Stromal cell of bone marrow (primary cell): ENCODE results near the gene HPRT1.

Experiments
- DNase-seq: peaks from one replicate; pipeline ENCODE4 v3.0.0-alpha.2; 2012; ENCODE audit warnings: low read depth

The HPRT1 gene

DNA sequence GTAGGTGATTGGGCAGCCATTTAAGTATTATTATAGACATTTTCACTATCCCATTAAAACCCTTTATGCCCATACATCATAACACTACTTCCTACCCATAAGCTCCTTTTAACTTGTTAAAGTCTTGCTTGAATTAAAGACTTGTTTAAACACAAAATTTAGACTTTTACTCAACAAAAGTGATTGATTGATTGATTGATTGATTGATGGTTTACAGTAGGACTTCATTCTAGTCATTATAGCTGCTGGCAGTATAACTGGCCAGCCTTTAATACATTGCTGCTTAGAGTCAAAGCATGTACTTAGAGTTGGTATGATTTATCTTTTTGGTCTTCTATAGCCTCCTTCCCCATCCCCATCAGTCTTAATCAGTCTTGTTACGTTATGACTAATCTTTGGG is 16.3 kb downstream of the HPRT1 start:
- DNase-seq, result no peak

- DNase-seq, result no peak
These were observed 18.4 kb downstream of the HPRT1 start for GRCh38 chrX:134478374-134478773.

DNA sequence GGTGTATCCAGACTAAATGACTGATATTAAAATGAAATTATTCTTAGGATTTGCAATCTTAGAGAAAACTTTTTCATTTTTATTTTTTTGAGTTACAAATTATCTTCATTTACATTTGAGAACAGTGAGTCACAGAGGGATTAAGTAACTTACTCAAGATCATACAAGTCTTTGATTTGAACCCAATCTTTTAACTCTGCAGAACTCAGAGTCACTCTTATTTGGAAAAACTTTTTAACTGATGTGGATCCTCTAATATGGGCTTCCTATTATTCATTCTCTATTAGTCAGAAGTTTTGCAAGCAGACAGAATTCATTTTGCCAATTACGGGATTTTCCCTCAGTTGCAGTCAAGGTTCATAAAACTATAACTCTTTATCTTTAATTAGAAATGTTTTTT is 20.1 kb downstream of the HPRT1 start:
- peak; percentile 21 for DNase-seq

- no peak for DNase-seq
These were observed 21.4 kb downstream of the HPRT1 start for GRCh38 chrX:134481339-134481738.

DNA sequence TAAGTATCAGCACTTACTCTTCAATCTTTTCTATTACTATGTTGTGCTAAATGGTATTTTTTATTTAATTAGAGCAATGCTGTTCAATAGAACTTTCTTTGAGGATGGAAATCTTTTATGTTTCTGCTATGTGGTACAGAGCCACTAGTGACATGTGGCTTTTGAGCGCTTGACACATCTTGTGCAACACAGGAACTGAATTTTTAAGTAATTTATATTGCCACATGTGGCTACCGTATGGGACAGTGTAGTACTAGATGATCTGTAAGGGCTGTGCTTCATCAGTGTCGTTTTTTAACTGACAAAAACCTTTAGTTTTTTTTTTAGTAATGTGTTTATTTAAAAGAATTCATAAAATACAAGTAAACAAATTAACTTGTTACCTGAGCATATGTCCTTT is 22.4 kb downstream of the HPRT1 start:
- no peak for DNase-seq

DNA sequence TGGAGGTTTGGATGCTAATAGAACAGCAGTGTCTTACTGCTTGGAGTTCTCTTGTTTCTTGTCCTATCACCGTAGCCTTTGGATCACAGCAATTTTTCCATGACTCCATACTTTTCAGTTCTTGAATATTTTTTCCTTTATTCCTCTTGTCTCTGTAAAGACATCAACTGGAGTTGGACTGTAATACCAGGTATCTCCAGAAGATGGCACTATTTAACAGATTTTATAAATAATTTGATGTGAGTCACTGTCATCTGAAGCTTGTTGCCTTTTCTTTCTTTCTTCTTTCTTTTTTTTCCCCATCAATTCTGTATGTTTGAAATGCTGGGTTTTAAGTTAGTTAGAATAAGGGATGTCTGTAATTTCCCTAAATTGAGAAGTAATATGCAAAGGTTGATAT is 24.1 kb downstream of the HPRT1 start:
- peak; percentile 18 for DNase-seq

DNA sequence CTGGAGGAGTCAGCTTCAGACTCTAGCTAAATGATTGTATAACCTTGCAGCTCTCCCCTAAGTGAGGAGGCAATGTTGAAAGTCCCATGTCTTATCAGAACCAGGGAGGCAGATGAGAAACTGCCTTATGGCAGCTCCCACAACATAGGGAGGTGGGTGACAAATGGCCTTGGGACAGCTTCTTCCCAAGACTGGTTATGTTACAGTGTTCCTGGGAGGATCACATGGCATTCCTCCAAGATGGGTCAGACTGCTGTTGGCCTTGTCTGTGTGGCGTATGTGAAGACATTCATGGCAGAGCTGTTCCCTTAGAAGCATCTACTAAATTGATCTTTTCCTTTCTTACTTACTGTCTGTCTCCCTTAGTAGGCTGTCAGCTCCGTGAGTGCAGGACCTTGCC is 42.0 kb downstream of the HPRT1 start:
- no peak for DNase-seq

DNA sequence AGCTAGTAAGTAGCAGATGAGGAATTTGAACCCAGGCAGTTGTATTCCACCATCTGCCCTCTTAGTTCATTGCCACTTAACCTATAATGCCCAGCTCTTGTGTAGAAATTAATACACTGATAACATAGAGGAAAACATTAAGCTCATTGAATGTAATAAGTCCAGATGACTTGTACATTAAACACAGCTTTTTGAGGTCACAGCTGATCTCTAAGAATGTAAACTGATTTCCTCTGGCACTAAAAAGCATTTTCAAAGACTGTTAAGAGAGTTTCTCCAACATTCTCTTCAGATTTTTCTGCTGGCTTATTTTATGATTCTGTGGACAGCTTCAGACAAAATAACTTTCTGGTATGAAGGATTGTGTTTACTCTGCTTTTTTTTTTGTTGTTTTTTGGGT is 42.7 kb downstream of the HPRT1 start:
- no peak for DNase-seq

DNA sequence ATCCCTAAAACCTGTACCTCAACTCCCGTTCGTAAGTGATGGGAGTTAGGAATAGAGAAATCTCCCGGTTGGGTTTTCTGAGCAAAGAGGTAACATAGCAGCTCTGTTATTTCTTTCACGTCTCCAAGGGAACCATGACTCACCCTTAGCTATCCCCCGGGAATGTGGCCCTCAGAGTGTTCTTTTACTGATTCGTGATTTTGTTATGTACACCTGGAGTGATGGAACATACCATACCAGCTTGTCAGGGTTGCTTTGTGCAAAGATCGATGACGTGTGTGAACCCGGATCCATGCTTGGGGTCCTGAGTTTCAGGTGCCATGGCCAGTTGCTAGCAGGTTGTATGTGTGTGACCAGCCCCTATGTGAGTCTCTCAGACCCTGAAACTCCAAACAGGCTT is 52.6 kb downstream of the HPRT1 start:
- no peak for DNase-seq

DNA sequence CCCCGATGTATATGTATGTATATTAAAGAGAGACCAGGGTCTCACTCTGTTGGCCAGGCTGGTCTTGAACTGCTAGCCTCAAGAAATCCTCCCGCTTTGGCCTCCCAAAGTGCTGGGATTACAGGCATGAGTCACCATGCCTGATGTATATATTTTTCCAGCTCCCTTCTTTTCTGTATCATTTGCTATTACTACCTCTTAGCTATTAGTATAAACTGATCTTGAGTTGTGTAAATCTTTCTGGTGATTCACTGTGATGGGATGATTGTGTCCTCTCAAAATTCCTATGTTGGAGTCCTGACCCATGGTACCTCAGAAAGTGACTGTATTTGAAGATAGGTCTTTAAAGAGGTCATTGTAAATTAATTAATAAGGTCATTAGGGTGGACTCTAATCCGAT is 53.1 kb downstream of the HPRT1 start:
- no peak for DNase-seq

- DNase-seq, result peak; percentile 43
These were observed 61.0 kb downstream of the HPRT1 start for GRCh38 chrX:134520860-134521390.

DNA sequence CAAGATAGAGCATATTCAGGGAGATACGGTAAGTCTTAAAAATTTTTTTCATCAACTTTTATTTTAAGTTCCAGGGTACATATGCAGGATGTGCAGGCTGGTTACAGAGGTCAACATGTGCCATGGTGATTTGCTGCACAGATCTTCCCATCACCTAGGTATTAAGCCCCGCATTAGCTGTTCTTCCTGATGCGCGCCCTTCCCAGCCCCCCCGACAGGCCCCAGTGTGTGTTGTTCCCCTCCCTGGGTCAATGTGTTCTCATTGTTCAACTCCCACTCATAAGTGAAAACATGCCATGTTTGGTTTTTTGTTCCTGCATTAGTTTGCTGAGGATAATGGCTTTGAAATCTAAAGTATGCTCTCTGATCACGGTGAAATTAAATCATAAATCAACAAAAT is 64.2 kb downstream of the HPRT1 start:
- DNase-seq, result no peak

GRCh38 chrX:134525086-134525792 is 65.3 kb downstream of the HPRT1 start:
- no peak for DNase-seq

DNA sequence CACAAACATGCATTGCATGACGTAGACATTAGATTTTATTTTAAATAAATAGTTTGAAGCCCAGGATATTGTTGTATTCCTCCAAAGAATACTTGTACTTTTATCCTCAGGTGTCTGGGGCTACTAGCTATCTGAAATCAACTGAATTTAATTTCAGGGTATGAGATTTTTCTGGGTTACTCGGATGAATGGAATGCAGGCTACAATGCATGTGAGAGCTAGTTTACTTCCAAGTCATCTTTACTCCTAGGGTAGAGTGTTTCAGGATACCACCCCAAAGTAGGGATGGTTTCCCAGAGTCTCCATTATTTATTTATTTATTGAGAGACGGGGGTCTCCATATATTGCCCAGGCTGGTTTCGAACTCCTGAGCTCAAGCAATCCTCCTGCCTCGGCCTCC is 66.4 kb downstream of the HPRT1 start:
- no peak for DNase-seq

- no peak for DNase-seq
These were observed 69.0 kb downstream of the HPRT1 start for GRCh38 chrX:134528960-134529359.

DNA sequence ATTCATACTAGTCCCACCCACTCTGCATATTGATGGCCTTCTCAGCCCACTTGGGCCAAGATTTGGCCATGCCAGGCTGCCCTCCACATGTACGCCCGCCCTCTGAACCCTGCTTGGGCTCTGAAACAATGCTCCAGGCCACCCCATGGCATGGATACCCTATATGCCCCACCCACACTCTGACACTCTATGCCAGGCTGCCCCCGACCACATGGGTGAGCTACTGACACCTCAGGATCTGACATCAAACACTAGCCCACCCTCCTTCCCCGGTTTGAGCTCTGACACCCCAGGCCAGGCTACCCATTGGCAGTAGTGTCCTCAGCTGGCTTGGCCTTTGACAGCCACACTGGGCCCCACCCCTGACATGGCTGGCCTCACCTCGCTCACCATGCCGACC is 69.5 kb downstream of the HPRT1 start:
- DNase-seq, result no peak

- no peak for DNase-seq
These were observed 70.9 kb downstream of the HPRT1 start for GRCh38 chrX:134530845-134531244.

DNA sequence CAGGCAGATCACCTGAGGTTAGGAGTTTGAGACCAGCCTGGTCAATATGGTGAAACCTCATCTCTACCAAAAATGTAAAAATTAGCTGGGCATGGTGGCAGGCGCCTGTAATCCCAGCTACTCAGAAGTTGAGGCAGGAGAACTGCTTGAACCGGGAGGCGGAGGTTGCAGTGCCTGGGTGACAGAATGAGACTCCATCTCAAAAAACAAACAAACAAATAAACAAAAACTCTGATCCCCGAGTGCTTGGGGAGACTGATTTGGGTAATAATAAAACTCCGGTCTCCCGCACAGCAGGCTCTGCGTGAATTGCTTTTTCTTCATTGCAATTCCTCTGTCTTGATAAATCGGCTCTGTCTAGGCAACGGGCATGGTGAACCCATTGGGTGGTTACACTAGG is 73.4 kb downstream of the HPRT1 start:
- DNase-seq, result no peak

GRCh38 chrX:134533952-134534351 is 74.0 kb downstream of the HPRT1 start:
- DNase-seq, result no peak

DNA sequence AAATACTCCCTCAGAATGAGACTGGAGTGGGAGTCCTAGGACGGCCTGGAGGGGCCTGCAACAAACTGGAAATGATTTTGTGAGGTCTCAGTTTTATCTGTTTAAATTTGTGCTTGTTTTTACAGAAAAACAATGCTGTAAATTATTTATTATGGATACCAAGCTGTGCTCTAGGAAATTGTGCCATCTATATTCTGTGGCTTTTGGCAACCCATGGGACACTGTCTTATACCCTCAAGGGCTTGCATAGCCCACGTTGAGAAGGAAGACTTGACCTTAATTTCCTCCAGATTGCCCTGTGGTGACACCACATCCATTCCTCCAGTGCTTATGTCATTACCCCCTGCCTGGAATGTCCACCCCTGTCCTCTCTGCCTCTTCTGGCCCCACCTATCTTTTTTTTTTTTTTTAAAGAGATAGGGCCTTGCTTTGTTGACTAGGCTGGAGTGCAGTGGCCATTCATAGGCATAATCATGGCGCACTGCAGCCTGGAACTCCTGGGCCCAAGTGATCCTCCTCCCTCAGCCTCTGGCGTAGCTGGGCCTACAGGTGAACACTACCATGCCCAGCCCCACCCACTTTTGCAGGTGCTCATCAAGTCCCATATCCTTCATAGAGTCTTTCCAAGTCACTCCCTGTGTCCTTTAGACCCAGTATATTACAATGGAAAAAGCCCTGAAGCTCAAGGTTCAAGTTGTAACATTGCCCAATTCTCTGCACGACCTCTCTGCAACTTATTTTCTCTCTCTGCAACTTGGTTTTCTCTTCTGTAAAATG is 77.4 kb downstream of the HPRT1 start:
- DNase-seq, result no peak

GRCh38 chrX:134538316-134538715 is 78.4 kb downstream of the HPRT1 start:
- no peak for DNase-seq

GRCh38 chrX:134541906-134542305 is 81.9 kb downstream of the HPRT1 start:
- DNase-seq, result no peak

- no peak for DNase-seq
These were observed 82.5 kb downstream of the HPRT1 start for GRCh38 chrX:134542485-134542884.

DNA sequence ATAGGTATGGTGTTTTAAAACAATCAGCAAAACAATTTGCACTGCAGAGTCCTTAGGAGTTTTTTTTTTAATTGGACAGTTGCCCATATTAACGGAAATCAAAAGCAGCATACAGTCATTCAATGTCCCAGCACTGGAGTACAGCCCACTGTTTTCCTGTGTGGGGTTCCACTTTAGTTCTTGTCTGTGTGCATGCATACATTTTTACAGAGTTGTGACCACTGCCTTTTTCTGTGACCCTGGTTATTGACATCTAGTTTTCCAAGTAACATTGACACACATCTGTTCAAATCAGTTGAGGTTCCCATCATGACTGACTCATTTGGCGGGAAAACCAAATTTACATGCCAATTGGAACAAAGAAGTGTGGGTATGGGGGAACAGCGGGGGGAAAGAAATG is 83.3 kb downstream of the HPRT1 start:
- DNase-seq, result no peak
